T-helper 1 cell treated with Interleukin-12 subunit alpha and Interleukin-12 subunit beta and Interleukin-4 antibody, amounts not matched to agents 30 μg/mL and 1 μg/mL, for 36 hours (primary cell): ENCODE data around the gene IL19.
"Not testable (repeated sequence)": the region's sequence is repeated elsewhere in the genome, so short reads cannot be mapped to it uniquely, and the experiment has no call there.

ENCODE experiments used
- H3K27ac Mint-ChIP-seq: one replicate; pipeline ENCODE4 v1.8.0; 2021; ENCODE audit warnings: mild to moderate bottlenecking, mixed read lengths
- H3K27me3 Mint-ChIP-seq: one replicate; pipeline ENCODE4 v1.8.0; 2021; ENCODE audit warnings: low read depth, mixed read lengths
- H3K36me3 Mint-ChIP-seq: one replicate; pipeline ENCODE4 v1.8.0; 2021; ENCODE audit warnings: low read depth, mixed read lengths
- H3K4me1 Mint-ChIP-seq: one replicate; pipeline ENCODE4 v1.8.0; 2021; ENCODE audit warnings: low read depth, mixed read lengths
- H3K4me3 Mint-ChIP-seq: one replicate; pipeline ENCODE4 v1.8.0; 2021; ENCODE audit warnings: mild to moderate bottlenecking, moderate library complexity, mixed read lengths
- H3K9me3 Mint-ChIP-seq: one replicate; pipeline ENCODE4 v1.8.0; 2021; ENCODE audit warnings: mixed read lengths

Gene IL19

DNA sequence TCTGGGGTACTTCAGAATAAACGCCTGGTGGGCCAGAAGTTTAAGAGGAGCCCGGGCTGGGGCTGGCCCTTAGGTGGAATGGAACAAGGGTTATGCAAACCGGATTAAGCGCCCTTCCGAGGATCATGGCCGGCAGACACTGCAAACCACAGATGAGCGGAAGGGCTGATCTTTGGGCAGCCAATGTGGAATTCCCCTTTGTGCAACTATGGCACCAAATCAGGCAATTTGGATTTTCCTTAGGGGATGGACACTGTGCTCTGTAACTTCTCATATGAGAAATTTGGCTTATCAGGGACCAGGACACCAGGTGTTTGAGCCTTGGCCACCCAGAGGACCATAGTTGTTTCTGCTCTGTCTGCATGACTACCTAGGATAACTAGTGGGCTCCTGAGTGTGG lies 7.5 kb downstream of the IL19 start:
- Mint-ChIP-seq H3K27ac (no peak overlapping the region), H3K4me1 (peaks cover 19% of the 10 kb centered on the region), H3K9me3 (no peaks in the 10 kb centered on the region), H3K4me3 (no peak overlapping the region), H3K36me3 (no peaks in the 10 kb centered on the region), H3K27me3 (peaks cover 28% of the 10 kb centered on the region)

DNA sequence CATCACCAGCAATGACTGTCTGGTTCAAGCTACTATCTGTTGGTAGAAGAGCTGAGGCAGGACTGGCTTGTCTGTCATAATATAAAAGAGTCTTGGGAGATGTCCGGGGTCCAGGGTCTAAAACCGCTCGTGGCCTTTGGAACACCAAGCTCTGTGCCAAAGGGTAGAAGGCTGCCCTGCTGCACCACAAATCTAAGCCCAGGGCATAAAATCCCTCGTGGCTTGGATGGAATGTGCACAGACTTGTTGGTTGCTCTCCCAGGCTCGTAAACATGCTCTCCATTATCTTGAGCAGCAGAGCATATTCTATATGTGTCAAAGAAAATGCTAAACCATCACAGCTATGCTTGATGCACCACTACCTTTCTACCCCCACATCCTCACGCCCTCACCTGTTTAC lies 8.3 kb downstream of the IL19 start:
- peaks cover 23% of the 10 kb centered on the region for H3K4me1 Mint-ChIP-seq
- H3K9me3 Mint-ChIP-seq, H3K36me3 Mint-ChIP-seq, H3K4me3 Mint-ChIP-seq, H3K27ac Mint-ChIP-seq: not testable (repeated sequence)
- peaks cover 25% of the 10 kb centered on the region for H3K27me3 Mint-ChIP-seq

DNA sequence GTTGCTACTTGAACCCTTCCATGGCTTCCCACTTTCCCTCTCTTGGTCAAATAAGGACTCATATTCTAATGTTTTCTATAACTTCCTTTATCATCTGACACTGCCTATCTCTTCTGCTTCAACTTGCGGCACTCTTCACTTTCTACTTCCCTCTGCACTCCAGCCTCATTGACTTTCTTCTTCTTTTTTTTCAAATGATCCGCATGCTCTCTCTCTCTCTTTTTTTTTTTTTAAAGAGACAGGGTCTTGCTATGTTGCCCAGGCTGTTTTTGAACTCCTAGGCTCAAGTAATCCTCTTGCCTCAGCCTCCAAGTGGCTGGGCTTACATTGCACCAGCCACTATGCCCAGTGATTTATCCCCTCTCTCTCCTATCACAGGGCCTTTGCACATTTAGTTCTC lies 9.1 kb downstream of the IL19 start:
- H3K27me3 Mint-ChIP-seq: peaks cover 27% of the 10 kb centered on the region
- H3K36me3 Mint-ChIP-seq: peaks cover 4% of the 10 kb centered on the region
- no peak overlapping the region for H3K4me3 Mint-ChIP-seq
- peaks cover 25% of the 10 kb centered on the region for H3K4me1 Mint-ChIP-seq
- H3K9me3 Mint-ChIP-seq: no peaks in the 10 kb centered on the region
- no peak overlapping the region for H3K27ac Mint-ChIP-seq

DNA sequence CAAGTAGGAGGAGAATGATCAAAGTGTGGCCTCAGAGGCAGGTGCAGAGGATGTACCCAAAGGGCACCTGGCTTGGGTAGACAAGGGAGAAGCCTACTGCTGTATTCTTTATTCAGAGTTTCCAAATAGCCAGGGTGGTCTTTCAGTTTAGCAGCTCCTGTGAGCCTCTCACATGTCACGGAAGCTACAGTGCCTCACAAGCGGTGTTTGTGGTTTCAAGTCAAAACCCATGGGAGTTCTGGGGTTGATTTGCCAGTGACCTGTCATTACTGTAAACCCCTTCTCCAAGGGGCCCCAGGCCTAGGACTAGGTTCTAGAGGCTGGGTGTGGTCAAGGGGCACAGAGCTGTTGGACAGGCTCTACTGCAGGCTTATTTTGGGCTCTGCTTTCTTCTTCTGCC lies 11.9 kb downstream of the IL19 start:
- H3K4me1 Mint-ChIP-seq: peaks cover 49% of the 10 kb centered on the region
- H3K36me3 Mint-ChIP-seq: peaks cover 8% of the 10 kb centered on the region
- H3K4me3 Mint-ChIP-seq: no peak overlapping the region
- H3K27ac Mint-ChIP-seq: peak overlapping the region; percentile 4
- H3K9me3 Mint-ChIP-seq: no peaks in the 10 kb centered on the region
- H3K27me3 Mint-ChIP-seq: peaks cover 29% of the 10 kb centered on the region

GRCh38 chr1:206783506-206783905 lies 12.9 kb downstream of the IL19 start:
- Mint-ChIP-seq H3K27me3 (peaks cover 34% of the 10 kb centered on the region), H3K36me3 (peaks cover 8% of the 10 kb centered on the region), H3K27ac (peak overlapping the region; percentile 36), H3K4me1 (peaks cover 54% of the 10 kb centered on the region), H3K9me3 (no peaks in the 10 kb centered on the region), H3K4me3 (no peak overlapping the region)

GRCh38 chr1:206784471-206784903 lies 13.9 kb downstream of the IL19 start:
- H3K9me3 Mint-ChIP-seq: no peaks in the 10 kb centered on the region
- peaks cover 57% of the 10 kb centered on the region for H3K4me1 Mint-ChIP-seq
- peaks cover 8% of the 10 kb centered on the region for H3K36me3 Mint-ChIP-seq
- H3K4me3 Mint-ChIP-seq: peak overlapping the region; percentile 76
- peaks cover 42% of the 10 kb centered on the region for H3K27me3 Mint-ChIP-seq
- H3K27ac Mint-ChIP-seq: peak overlapping the region; percentile 92

- H3K9me3 Mint-ChIP-seq: no peaks in the 10 kb centered on the region
- H3K4me3 Mint-ChIP-seq: no peak overlapping the region
- peak overlapping the region; percentile 92 for H3K27ac Mint-ChIP-seq
- H3K27me3 Mint-ChIP-seq: peaks cover 49% of the 10 kb centered on the region
- H3K4me1 Mint-ChIP-seq: peaks cover 57% of the 10 kb centered on the region
- peaks cover 8% of the 10 kb centered on the region for H3K36me3 Mint-ChIP-seq
Observed at GRCh38 chr1:206785182-206785765, 14.7 kb downstream of the IL19 start.

- peaks cover 57% of the 10 kb centered on the region for H3K27me3 Mint-ChIP-seq
- H3K4me1 Mint-ChIP-seq: peaks cover 64% of the 10 kb centered on the region
- H3K27ac Mint-ChIP-seq: peak overlapping the region; percentile 56
- H3K36me3 Mint-ChIP-seq: peaks cover 8% of the 10 kb centered on the region
- peak overlapping the region; percentile 13 for H3K4me3 Mint-ChIP-seq
- H3K9me3 Mint-ChIP-seq: no peaks in the 10 kb centered on the region
Observed at GRCh38 chr1:206786212-206786886, 15.8 kb downstream of the IL19 start.

- Mint-ChIP-seq H3K36me3 (peaks cover 8% of the 10 kb centered on the region), H3K4me3 (no peak overlapping the region), H3K27me3 (peaks cover 61% of the 10 kb centered on the region), H3K27ac (peak overlapping the region; percentile 31), H3K4me1 (peaks cover 63% of the 10 kb centered on the region), H3K9me3 (no peaks in the 10 kb centered on the region)
Observed at GRCh38 chr1:206787891-206788290, 17.3 kb downstream of the IL19 start.

GRCh38 chr1:206788487-206789050 lies 18.0 kb downstream of the IL19 start:
- no peak overlapping the region for H3K4me3 Mint-ChIP-seq
- peaks cover 8% of the 10 kb centered on the region for H3K36me3 Mint-ChIP-seq
- no peaks in the 10 kb centered on the region for H3K9me3 Mint-ChIP-seq
- H3K4me1 Mint-ChIP-seq: peaks cover 60% of the 10 kb centered on the region
- peaks cover 61% of the 10 kb centered on the region for H3K27me3 Mint-ChIP-seq
- no peak overlapping the region for H3K27ac Mint-ChIP-seq

- Mint-ChIP-seq H3K27me3 (peaks cover 57% of the 10 kb centered on the region), H3K36me3 (peaks cover 4% of the 10 kb centered on the region), H3K9me3 (no peaks in the 10 kb centered on the region), H3K27ac (peak overlapping the region; percentile 2), H3K4me1 (peaks cover 54% of the 10 kb centered on the region), H3K4me3 (no peak overlapping the region)
Observed at GRCh38 chr1:206790502-206791250, 20.1 kb downstream of the IL19 start.

GRCh38 chr1:206792939-206793607 lies 22.5 kb downstream of the IL19 start:
- H3K36me3 Mint-ChIP-seq: peaks cover 3% of the 10 kb centered on the region
- no peaks in the 10 kb centered on the region for H3K9me3 Mint-ChIP-seq
- H3K4me1 Mint-ChIP-seq: peaks cover 40% of the 10 kb centered on the region
- H3K4me3 Mint-ChIP-seq: no peak overlapping the region
- H3K27me3 Mint-ChIP-seq: peaks cover 54% of the 10 kb centered on the region
- no peak overlapping the region for H3K27ac Mint-ChIP-seq

DNA sequence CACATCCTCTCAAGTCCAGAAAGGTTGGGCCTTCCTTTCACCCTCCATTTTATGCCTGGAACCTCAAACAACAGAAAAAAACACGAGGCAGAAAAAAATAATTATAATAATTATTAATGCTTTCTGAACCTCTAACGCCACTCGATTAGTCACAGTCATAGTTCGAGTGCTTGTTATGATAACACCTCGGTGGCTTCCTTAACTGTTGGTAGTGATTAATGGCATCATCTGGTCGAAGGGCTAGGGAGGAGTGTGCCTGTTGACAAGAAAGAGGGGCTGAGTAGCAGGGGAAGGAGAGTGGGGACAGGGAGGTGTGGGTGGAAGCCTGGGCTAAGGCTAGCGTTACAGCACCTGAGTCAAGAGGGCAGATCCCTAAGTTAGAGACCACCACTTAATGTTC lies 23.0 kb downstream of the IL19 start:
- Mint-ChIP-seq H3K27ac (no peak overlapping the region), H3K36me3 (peaks cover 3% of the 10 kb centered on the region), H3K9me3 (no peaks in the 10 kb centered on the region), H3K4me3 (no peak overlapping the region), H3K4me1 (peaks cover 44% of the 10 kb centered on the region), H3K27me3 (peaks cover 56% of the 10 kb centered on the region)

- Mint-ChIP-seq H3K4me3 (no peak overlapping the region), H3K27me3 (peaks cover 57% of the 10 kb centered on the region), H3K27ac (peak overlapping the region; percentile 29), H3K4me1 (peaks cover 44% of the 10 kb centered on the region), H3K9me3 (no peaks in the 10 kb centered on the region), H3K36me3 (peaks cover 3% of the 10 kb centered on the region)
Observed at GRCh38 chr1:206794294-206794908, 23.8 kb downstream of the IL19 start.
